Colonic mucosa (tissue), 4 donors: ENCODE results near the gene CST5. TPM values are rescaled to one million over a fixed set of nuclear protein-coding genes. Genes with fewer than 3 reads are reported as not detected.

Experiments
- DNase-seq: peaks from one replicate; pipeline ENCODE4 v3.0.0-alpha.2; 2020
- H3K27ac ChIP-seq: fragments of 200-600 bp; one replicate; pipeline ENCODE4 v1.8.0; 2021
- H3K27me3 ChIP-seq: fragments of 200-600 bp; one replicate; pipeline ENCODE4 v1.8.0; 2021
- H3K36me3 ChIP-seq: fragments of 200-600 bp; one replicate; pipeline ENCODE4 v1.8.0; 2021
- H3K4me1 ChIP-seq: fragments of 200-600 bp; one replicate; pipeline ENCODE4 v1.8.0; 2021; ENCODE audit warnings: mild to moderate bottlenecking
- H3K4me3 ChIP-seq: fragments of 200-600 bp; one replicate; pipeline ENCODE4 v1.8.0; 2021
- H3K9ac ChIP-seq, 2 donors: one replicate each; pipeline ENCODE4 v1.7.0; 2013; ENCODE audit warnings: control low read depth in 2 of 2, low read depth in 2 of 2, low read length in 2 of 2
- H3K9me3 ChIP-seq: fragments of 200-600 bp; one replicate; pipeline ENCODE4 v1.8.0; 2021
- CTCF ChIP-seq: fragments of 200-600 bp; IDR thresholded peaks from one replicate; pipeline ENCODE4 v1.8.0; 2022; ENCODE audit warnings: antibody characterized with exemption, mild to moderate bottlenecking
- intact Hi-C: fragments of 100-400 bp; cut with DNase I; formaldehyde crosslinking; loops from one replicate; pipeline ENCODE4 v1.14.1; 2022
- total RNA-seq, 2 donors: library from RNA; stranded (reverse); fragmentation: NEBNext Ultra II Directional in 1 of 2; extraction: Animal tissue kit (Norgen Biotek cat#: 25700) in 1 of 2; gene quantifications; one replicate each; pipeline ENCODE4 v1.2.1, GENCODE V29; 2021
- donor health status: healthy.
- donor health status: DM: no; HTN: no; CAD: no.
- donor health status: DM: no; HTN: no; CAD: no.

The CST5 gene
- total RNA-seq, 2 donors from 2014 or later = not detected

GRCh38 chr20:23925789-23926525 is 46.4 kb upstream of the CST5 start:
- H3K9ac ChIP-seq = no peak overlapping the region
- intact Hi-C loops = no loop called here
- DNase-seq = no peak
- H3K9me3 ChIP-seq = no peaks in the 10 kb centered on the region
- H3K27me3 ChIP-seq = no peaks in the 10 kb centered on the region
- no peak overlapping the region for H3K27ac ChIP-seq
- no peaks in the 10 kb centered on the region for H3K36me3 ChIP-seq
- H3K4me1 ChIP-seq = no peaks in the 10 kb centered on the region
- no peak overlapping the region for H3K4me3 ChIP-seq
- TF ChIP-seq CTCF = no peak

GRCh38 chr20:23924751-23925150 is 45.2 kb upstream of the CST5 start:
- Histone ChIP-seq H3K4me1 (no peaks in the 10 kb centered on the region), H3K4me3 (no peak overlapping the region), H3K36me3 (no peaks in the 10 kb centered on the region), H3K27me3 (no peaks in the 10 kb centered on the region), H3K9me3 (no peaks in the 10 kb centered on the region), H3K27ac (no peak overlapping the region), H3K9ac (no peak overlapping the region)
- DNase-seq = no peak
- intact Hi-C loops = no loop called here
- TF ChIP-seq CTCF = no peak

GRCh38 chr20:23923891-23924435 is 44.4 kb upstream of the CST5 start:
- Histone ChIP-seq H3K36me3 (no peaks in the 10 kb centered on the region), H3K9me3 (no peaks in the 10 kb centered on the region), H3K27me3 (no peaks in the 10 kb centered on the region), H3K4me1 (no peaks in the 10 kb centered on the region), H3K9ac (no peak overlapping the region), H3K4me3 (no peak overlapping the region), H3K27ac (no peak overlapping the region)
- intact Hi-C loops = no loop called here
- no peak for DNase-seq
- TF ChIP-seq CTCF = no peak

GRCh38 chr20:23923311-23923710 is 43.8 kb upstream of the CST5 start:
- DNase-seq = no peak
- intact Hi-C loops = no loop called here
- no peaks in the 10 kb centered on the region for H3K4me1 ChIP-seq
- H3K27me3 ChIP-seq = no peaks in the 10 kb centered on the region
- no peak for TF ChIP-seq CTCF
- H3K36me3 ChIP-seq = no peaks in the 10 kb centered on the region
- H3K27ac ChIP-seq = no peak overlapping the region
- H3K9me3 ChIP-seq = no peaks in the 10 kb centered on the region
- no peak overlapping the region for H3K9ac ChIP-seq
- no peak overlapping the region for H3K4me3 ChIP-seq

- H3K9ac ChIP-seq = no peak overlapping the region
- H3K4me1 ChIP-seq = no peaks in the 10 kb centered on the region
- H3K4me3 ChIP-seq = no peak overlapping the region
- intact Hi-C loops = no loop called here
- no peaks in the 10 kb centered on the region for H3K36me3 ChIP-seq
- no peaks in the 10 kb centered on the region for H3K27me3 ChIP-seq
- DNase-seq = no peak
- H3K27ac ChIP-seq = no peak overlapping the region
- H3K9me3 ChIP-seq = no peaks in the 10 kb centered on the region
- TF ChIP-seq CTCF = no peak
Measured at GRCh38 chr20:23920408-23921325, 41.1 kb upstream of the CST5 start.
